Stimulated activated CD4-positive, alpha-beta T cell treated with anti-CD3 and anti-CD28 coated beads, Interleukin-4, amount 100 ng/mL, for 4 hours (primary cell): ENCODE results near the gene CAV2.

Experiments used
- DNase-seq, 2 experiments: peaks; one replicate each; pipeline ENCODE4 v3.0.0-alpha.2; 2020

Gene CAV2

DNA sequence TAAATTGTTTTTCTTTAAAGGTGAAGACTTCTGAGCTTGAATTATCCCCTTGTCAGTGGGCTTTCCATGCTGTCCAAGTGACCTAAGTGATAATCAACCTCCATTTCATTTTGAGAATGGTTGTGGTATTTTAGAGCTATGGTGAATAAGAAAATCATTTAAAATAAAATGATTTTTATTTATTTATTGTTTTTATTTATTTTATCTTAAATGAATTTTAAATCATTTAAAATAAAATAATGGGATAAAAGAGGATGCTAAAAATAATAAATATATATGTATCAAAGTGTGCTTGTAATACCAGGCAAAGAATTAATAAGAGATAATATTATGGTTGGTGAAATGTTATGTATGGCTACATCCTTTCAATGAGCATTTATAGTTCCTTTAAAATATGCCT is 49.8 kb downstream of the CAV2 start:
- no peak for DNase-seq

DNA sequence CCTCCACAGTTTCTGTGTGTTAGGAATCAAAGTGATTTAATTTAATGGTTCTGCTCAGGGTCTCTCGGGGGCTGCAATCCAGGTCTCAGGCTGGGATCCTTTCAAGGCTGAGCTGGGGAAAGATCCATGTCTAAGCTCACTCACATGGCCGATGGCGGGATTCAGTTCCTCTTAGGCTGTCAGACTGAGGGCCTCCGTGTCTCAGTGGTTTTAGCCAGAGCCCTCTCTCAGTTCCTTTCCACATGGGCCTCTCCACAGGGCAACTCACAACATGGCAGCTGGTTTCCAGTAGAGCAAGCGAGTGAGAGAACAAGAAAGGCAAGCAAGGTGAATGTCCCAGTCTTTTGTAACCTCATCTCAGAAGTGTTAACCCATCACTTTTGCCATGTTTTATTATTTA is 52.2 kb downstream of the CAV2 start:
- DNase-seq = no peak

DNA sequence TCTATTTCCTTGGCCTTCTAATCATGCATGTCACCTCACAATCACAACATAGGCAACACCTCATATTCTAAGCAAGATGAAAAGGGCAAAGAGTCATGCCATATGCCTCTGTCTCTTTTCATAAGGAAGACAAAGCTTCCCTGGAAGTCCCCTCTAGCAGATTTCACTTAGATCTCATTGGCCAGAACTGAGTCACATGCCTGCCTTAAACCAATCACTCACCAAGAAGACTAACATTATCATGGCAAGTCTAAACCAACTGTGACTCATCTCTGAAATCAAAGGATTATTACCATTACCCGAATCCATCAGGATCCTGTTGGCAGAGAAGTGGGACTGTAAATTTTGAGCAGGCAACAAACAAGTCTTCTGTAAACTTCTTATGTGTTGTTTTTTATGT is 53.1 kb downstream of the CAV2 start:
- no peak for DNase-seq

DNA sequence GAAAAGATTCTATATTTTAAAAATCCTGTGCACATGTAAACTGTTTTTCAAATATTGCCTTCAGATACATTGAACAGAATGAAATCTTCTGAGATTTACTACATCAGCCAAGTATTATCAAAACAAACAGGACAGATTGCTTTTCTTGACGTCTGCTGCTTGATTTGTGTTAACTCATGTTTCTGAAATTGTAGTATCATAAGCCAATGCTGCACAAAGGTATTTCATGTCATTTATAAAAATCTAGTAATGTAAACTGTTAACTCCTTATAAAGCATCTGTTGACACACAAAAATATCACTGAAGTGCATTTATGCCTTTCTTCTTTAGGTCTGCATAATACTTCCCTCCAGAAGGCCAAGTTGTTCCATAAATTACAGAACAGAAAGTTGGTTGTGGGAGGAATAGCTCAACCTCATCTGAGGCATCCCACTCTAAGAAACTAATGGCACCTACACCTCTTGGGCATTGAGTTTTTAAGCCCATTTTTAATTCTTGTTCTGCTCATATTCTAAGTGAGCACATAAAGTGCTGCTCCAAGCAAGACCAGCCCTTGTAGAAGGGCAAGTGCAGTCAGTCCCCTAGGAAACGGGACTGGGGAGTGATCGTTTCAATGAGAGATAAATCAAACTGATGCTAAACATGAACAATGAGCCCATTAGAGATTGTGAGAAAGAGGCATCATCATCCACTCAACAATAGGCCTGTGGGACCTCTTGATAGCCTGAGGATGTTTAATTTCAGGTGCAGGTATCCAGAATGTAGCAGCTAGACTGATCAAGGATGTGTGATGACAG is 53.8 kb downstream of the CAV2 start:
- no peak for DNase-seq

DNA sequence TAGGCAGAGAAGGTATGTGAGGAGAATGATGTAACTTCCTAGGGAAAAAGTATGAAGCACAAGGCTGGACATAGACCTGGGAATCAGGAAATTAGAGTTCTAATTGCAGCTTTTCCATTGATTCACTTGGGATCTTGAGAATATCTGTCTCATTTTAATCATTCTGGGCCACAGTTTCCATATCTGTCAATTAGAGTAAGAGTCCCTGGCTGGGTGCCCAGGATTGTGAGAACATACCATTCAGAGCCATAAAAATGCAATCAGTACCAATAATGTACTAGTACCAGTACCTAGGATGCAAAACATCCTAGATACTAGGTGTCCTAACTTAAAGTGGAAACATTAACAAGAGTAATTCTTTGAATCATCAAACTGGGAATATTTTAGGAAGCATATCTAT is 54.9 kb downstream of the CAV2 start:
- no peak for DNase-seq

DNA sequence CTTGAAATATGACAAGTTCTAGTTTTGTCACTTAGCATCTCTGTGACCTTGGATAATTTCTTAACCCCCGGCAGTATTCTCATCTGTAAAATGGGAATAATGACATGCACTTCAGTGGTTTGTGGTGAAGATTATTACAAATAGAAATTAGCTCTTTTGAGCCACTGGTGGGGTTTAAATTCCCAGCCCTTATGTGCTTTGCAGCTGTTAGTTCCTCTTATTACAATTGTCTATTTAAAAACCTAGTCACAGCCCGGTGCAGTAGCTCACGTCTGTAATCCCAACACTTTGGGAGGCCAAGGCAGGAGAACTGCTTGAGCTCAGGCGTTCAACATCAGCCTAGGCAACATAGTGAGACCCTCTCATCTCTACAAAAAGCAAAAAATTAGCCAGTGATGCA is 55.4 kb downstream of the CAV2 start:
- DNase-seq = no peak

DNA sequence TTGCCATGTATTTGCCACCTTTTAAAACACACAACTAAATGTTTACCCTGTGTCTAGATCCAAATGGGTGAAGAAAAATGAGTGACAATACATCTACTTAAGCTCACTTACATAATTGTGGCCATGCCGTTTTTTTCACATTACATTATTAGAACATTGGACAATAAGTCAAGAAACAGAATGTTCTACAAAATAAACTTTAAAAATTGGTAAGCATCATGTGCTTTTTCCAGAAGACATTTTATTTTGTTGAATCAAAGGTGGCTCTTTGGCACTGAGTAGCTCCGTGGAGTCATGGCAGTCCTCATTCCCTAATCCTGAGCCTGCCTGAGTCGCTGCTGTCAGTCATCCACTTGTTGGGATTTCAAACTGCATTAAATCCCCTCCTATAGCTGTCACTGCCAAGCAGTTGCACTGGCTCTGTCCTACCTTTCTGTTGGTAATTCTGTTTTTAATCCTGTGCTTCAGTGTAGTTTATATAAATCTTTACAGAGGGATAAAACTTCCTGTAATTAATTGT is 57.6 kb downstream of the CAV2 start:
- DNase-seq = no peak

DNA sequence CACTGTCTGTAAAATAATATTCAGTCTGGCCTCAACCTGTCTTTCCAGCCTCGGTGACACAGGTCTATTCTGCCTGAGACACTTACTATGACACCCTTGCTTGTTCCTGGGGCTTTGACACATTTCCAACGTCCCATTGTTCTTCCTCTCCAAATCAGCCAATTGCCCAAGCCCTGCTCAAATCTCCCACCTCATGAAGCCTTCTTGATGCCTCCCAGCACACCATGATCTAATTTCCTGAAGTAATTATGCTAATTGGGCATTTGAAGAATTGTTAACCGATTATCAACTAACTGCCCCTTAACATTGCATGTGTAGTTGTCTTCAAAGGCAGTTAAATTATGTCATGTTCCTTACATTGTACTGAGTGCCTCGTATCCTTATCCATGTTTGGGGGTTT is 58.4 kb downstream of the CAV2 start:
- DNase-seq = no peak
